HepG2 (cell line): ENCODE measurements around the gene HLA-DPA1. TPM values are rescaled to one million over a fixed set of nuclear protein-coding genes. Genes with fewer than 3 reads are reported as not detected.

Experiments
- ATAC-seq: fragments of 200-7000 bp; cut with Tn5 transposase; 3 replicates; pipeline ENCODE4 v1.9.1; 2020; ENCODE audit warnings: mild to moderate bottlenecking, moderate library complexity
- BruUV-seq: library from RNA; stranded (reverse); fragments of 400-500 nt; replicated peaks from 2 replicates; lab custom pipeline; 2021; lab: Mats Ljungman, UMichigan
- CTCF ChIA-PET: fragments of 300-600 bp; formaldehyde crosslinking; extraction: SDS; loops from one replicate; lab custom pipeline; 2021; ENCODE audit warnings: low total read pairs, inconsistent platforms, low intra/inter-chr PET ratio; lab: Yijun Ruan, JAX
- POLR2A ChIA-PET: fragments of 350-600 bp; sonication (Branson Sonifier 250); formaldehyde crosslinking; loops from one replicate; lab custom pipeline; 2020; ENCODE audit warnings: antibody characterized with exemption, inconsistent platforms; lab: Yijun Ruan, JAX
- DNase-seq: peaks from one replicate; pipeline ENCODE4 v3.0.0-alpha.2; 2015; ENCODE audit warnings: low spot score
- FAIRE-seq: peaks from 3 replicates; lab custom pipeline; 2011; peaks lifted over from hg19 to GRCh38; lab: Jason Lieb, UNC
- H2AFZ ChIP-seq: one replicate; pipeline ENCODE4 v1.6.1; 2011; ENCODE audit warnings: low read length, inconsistent platforms
- H3K27ac ChIP-seq: fragments of 300-600 bp; 3 replicates; pipeline ENCODE4 v1.8.0; 2011; ENCODE audit warnings: mixed run types, mild to moderate bottlenecking, mixed read lengths, low read length, inconsistent platforms; ENCODE audit not compliant: insufficient read depth; ENCODE audit errors: extremely low read length
- H3K27me3 ChIP-seq, 2 experiments: fragments of 200-600 bp in 1 of 2; 2 replicates in 1 of 2; 3 replicates in 1 of 2; pipeline versions ENCODE4 v1.6.0 to v1.8.0; 2011; ENCODE audit warnings: low read length in 2 of 2, mild to moderate bottlenecking in 2 of 2, moderate library complexity in 2 of 2, inconsistent platforms in 1 of 2; ENCODE audit not compliant: insufficient read depth in 2 of 2, control insufficient read depth in 1 of 2
- H3K36me3 ChIP-seq, 2 experiments: fragments of 200-600 bp in 1 of 2; replicated peaks in 1 of 2; 2 replicates in 1 of 2; 3 replicates in 1 of 2; pipeline versions ENCODE4 v1.5.1 to v1.8.0; 2011; ENCODE audit warnings: low read length in 2 of 2, inconsistent platforms in 1 of 2; ENCODE audit not compliant: insufficient read depth in 2 of 2, control insufficient read depth in 1 of 2
- H3K4me1 ChIP-seq: 2 replicates; pipeline ENCODE4 v1.5.1; 2012; ENCODE audit warnings: low read length, inconsistent platforms; ENCODE audit not compliant: insufficient read depth
- H3K4me2 ChIP-seq: 2 replicates; pipeline ENCODE4 v1.6.0; 2011; ENCODE audit warnings: low read depth, low read length, inconsistent platforms
- H3K4me3 ChIP-seq, 3 experiments: fragments of 200-600 bp in 1 of 3; sonication (generic), shearing (Covaris generic) in 1 of 3; replicated peaks in 1 of 3; 2 replicates each; pipeline ENCODE4 v1.5.1; 2011 to 2016; ENCODE audit warnings: low read length in 3 of 3, inconsistent platforms in 2 of 3, low read depth in 2 of 3, mild to moderate bottlenecking in 2 of 3, control low read depth in 1 of 3, mixed read lengths in 1 of 3; ENCODE audit not compliant: insufficient read depth in 1 of 3
- H3K79me2 ChIP-seq: one replicate; pipeline ENCODE4 v1.6.1; 2011; ENCODE audit warnings: low read length, inconsistent platforms; ENCODE audit not compliant: insufficient read depth
- H3K9ac ChIP-seq: 2 replicates; pipeline ENCODE4 v1.6.0; 2011; ENCODE audit warnings: mild to moderate bottlenecking, low read depth, low read length, inconsistent platforms; ENCODE audit not compliant: insufficient read depth
- H3K9me3 ChIP-seq: 2 replicates; pipeline ENCODE4 v1.5.1; 2012; ENCODE audit warnings: mild to moderate bottlenecking, low read length
- H4K20me1 ChIP-seq: 2 replicates; pipeline ENCODE4 v1.6.0; 2011; ENCODE audit warnings: inconsistent platforms, mild to moderate bottlenecking, low read length, moderate library complexity; ENCODE audit not compliant: insufficient read depth
- BCL6 ChIP-seq: IDR thresholded peaks from 2 replicates; pipeline ENCODE4 v1.6.1; 2016; ENCODE audit warnings: missing genetic modification reagents, missing compliant biosample characterization
- DR1 ChIP-seq: sonication (generic); formaldehyde crosslinking; IDR thresholded peaks from 2 replicates; pipeline ENCODE4 v1.8.0; 2021; ENCODE audit warnings: mild to moderate bottlenecking, missing genetic modification reagents, inconsistent platforms
- ELF1 ChIP-seq: sonication (generic); formaldehyde crosslinking; IDR thresholded peaks from 2 replicates; pipeline ENCODE4 v1.4.0; 2020; ENCODE audit warnings: missing genetic modification reagents
- KLF15 ChIP-seq: sonication (generic); formaldehyde crosslinking; IDR thresholded peaks from 2 replicates; pipeline ENCODE4 v1.8.1; 2023; ENCODE audit warnings: borderline replicate concordance, mild to moderate bottlenecking, inconsistent platforms, missing genetic modification reagents, mixed read lengths
- MLXIP ChIP-seq: sonication (generic); formaldehyde crosslinking; IDR thresholded peaks from 2 replicates; pipeline ENCODE4 v1.9.0; 2021; ENCODE audit warnings: missing genetic modification reagents, borderline replicate concordance
- NCOR1 ChIP-seq: fragments of 200-600 bp; sonication (generic); IDR thresholded peaks from 2 replicates; pipeline ENCODE4 v1.7.0; 2017; ENCODE audit warnings: antibody characterized with exemption, low read length, borderline replicate concordance
- TP53 ChIP-seq: sonication (generic); formaldehyde crosslinking; conservative IDR thresholded peaks from 2 replicates; pipeline ENCODE4 v1.4.0; 2020; ENCODE audit warnings: missing genetic modification reagents
- YEATS2 ChIP-seq: sonication (generic); formaldehyde crosslinking; IDR thresholded peaks from 2 replicates; pipeline ENCODE4 v1.4.0; 2020; ENCODE audit warnings: missing genetic modification reagents, borderline replicate concordance
- ZBTB26 ChIP-seq: IDR thresholded peaks from 2 replicates; pipeline ENCODE4 v1.6.1; 2016; ENCODE audit warnings: missing compliant biosample characterization, missing genetic modification reagents, borderline replicate concordance
- ZNF205 ChIP-seq: IDR thresholded peaks from 2 replicates; pipeline ENCODE4 v1.6.1; 2018; ENCODE audit warnings: missing biosample characterization, missing genetic modification reagents
- ZNF276 ChIP-seq: sonication (generic); formaldehyde crosslinking; IDR thresholded peaks from 2 replicates; pipeline ENCODE4 v1.4.0; 2020; ENCODE audit warnings: mild to moderate bottlenecking, low read depth, missing genetic modification reagents
- ZSCAN31 ChIP-seq: sonication (generic); formaldehyde crosslinking; IDR thresholded peaks from 2 replicates; pipeline ENCODE4 v1.5.0; 2020; ENCODE audit warnings: low read depth, mild to moderate bottlenecking, missing genetic modification reagents
- WGBS: methylation state at CpG from one replicate; pipeline ENCODE4 v1.1.6; 2017; ENCODE audit warnings: low lambda C conversion rate; 5-methylcytosine and 5-hydroxymethylcytosine counted together
- in situ Hi-C: cut with HindIII; loops from 2 replicates; pipeline ENCODE4 v1.10.0; 2017; ENCODE audit warnings: low pct_unique_long_range_greater_than_20kb; ENCODE audit not compliant: extremely low pct_ligation_motif_present
- intact Hi-C: fragments of 100-400 bp; cut with micrococcal nuclease; formaldehyde crosslinking; loops from one replicate; pipeline ENCODE4 v1.10.0; 2022; ENCODE audit not compliant: unreplicated experiment
- polyA plus RNA-seq, 8 experiments: library from polyadenylated mRNA; depleted of rRNA in 3 of 8; stranded (reverse) in 7 of 8; unstranded in 1 of 8; fragments of >200 nt; fragmentation: Illumina TruSeq in 4 of 8; extraction: Trizol in 4 of 8; gene quantifications; 2 replicates each; pipeline versions ENCODE4 v1.2.1 to v1.2.3, GENCODE V29; 2011 to 2016; ENCODE audit warnings: low read depth in 4 of 8, missing spikeins in 1 of 8, mixed read lengths in 1 of 8; ENCODE audit not compliant: insufficient read depth in 1 of 8
- total RNA-seq, 5 experiments: library from RNA; depleted of rRNA; stranded (reverse); fragments of >200 nt; fragmentation: Illumina TruSeq; extraction: Trizol; gene quantifications; 2 replicates each; pipeline ENCODE4 v1.2.3, GENCODE V29; 2016; ENCODE audit warnings: low read depth in 1 of 5
- TF ChIP-seq, protein P1 (sequence below): sonication (generic); formaldehyde crosslinking; IDR thresholded peaks from 2 replicates; pipeline ENCODE4 v1.8.1; 2023; ENCODE audit warnings: mild to moderate bottlenecking, missing genetic modification reagents
- TF ChIP-seq, protein P2 (sequence below): sonication (generic); formaldehyde crosslinking; IDR thresholded peaks from 2 replicates; pipeline ENCODE4 v1.8.1; 2023; ENCODE audit warnings: mild to moderate bottlenecking, missing genetic modification reagents, borderline replicate concordance
- TF ChIP-seq, protein P3 (sequence below): sonication (generic); formaldehyde crosslinking; IDR thresholded peaks from 2 replicates; pipeline ENCODE4 v1.8.1; 2022; ENCODE audit warnings: low read depth, mild to moderate bottlenecking, missing genetic modification reagents

Gene HLA-DPA1
- total and polyA plus RNA-seq, 2 of the 13 experiments (the other 11 are each of a cell fraction or from before 2014, with no cell fraction given) = not detected

GRCh38 chr6:33103776-33104175 is 30.3 kb upstream of the HLA-DPA1 start:
- Histone ChIP-seq H4K20me1 (no peaks in the 10 kb centered on the region), H3K27me3 (peaks cover 0 to 5% of the 10 kb centered on the region in 2 experiments; a peak in 2 of 5 replicates), H3K9ac (no peak overlapping the region), H3K4me3 (no peak overlapping the region), H3K79me2 (no peaks in the 10 kb centered on the region), H3K36me3 (no peaks in the 10 kb centered on the region), H3K4me1 (no peaks in the 10 kb centered on the region), H3K9me3 (peaks cover 22% of the 10 kb centered on the region), H2AFZ (no peak overlapping the region), H3K4me2 (no peak overlapping the region), H3K27ac (no peak overlapping the region)
- intact Hi-C loops = no loop called here
- WGBS = 3% methylated on average over 3 of the region's 3 CpGs
- FAIRE-seq (no peak), ATAC-seq (no peak), DNase-seq (no peak)
- in situ Hi-C loops = no loop called here
- BruUV-seq = no TSS peak
- POLR2A ChIA-PET = no interaction called here
- CTCF ChIA-PET = no interaction called here
- TF ChIP-seq, protein P1, sequence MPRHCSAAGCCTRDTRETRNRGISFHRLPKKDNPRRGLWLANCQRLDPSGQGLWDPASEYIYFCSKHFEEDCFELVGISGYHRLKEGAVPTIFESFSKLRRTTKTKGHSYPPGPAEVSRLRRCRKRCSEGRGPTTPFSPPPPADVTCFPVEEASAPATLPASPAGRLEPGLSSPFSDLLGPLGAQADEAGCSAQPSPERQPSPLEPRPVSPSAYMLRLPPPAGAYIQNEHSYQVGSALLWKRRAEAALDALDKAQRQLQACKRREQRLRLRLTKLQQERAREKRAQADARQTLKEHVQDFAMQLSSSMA (CRISPR knock-in tag) = no peak
- TF ChIP-seq NCOR1 = no peak
- TF ChIP-seq, protein P2, sequence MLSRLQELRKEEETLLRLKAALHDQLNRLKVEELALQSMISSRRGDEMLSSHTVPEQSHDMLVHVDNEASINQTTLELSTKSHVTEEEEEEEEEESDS (CRISPR knock-in tag) = no peak
- TF ChIP-seq YEATS2 (CRISPR knock-in tag) = no peak
- no peak for TF ChIP-seq KLF15 (CRISPR knock-in tag)
- TF ChIP-seq DR1 = no peak
- no peak for TF ChIP-seq MLXIP
- TF ChIP-seq TP53 (CRISPR knock-in tag) = no peak
- no peak for TF ChIP-seq ZNF276
- TF ChIP-seq BCL6 = no peak
- TF ChIP-seq ZNF205 (CRISPR knock-in tag) = no peak
- TF ChIP-seq ELF1 = no peak
- TF ChIP-seq ZBTB26 = no peak
- no peak for TF ChIP-seq ZSCAN31 (CRISPR knock-in tag)
- TF ChIP-seq, protein P3, sequence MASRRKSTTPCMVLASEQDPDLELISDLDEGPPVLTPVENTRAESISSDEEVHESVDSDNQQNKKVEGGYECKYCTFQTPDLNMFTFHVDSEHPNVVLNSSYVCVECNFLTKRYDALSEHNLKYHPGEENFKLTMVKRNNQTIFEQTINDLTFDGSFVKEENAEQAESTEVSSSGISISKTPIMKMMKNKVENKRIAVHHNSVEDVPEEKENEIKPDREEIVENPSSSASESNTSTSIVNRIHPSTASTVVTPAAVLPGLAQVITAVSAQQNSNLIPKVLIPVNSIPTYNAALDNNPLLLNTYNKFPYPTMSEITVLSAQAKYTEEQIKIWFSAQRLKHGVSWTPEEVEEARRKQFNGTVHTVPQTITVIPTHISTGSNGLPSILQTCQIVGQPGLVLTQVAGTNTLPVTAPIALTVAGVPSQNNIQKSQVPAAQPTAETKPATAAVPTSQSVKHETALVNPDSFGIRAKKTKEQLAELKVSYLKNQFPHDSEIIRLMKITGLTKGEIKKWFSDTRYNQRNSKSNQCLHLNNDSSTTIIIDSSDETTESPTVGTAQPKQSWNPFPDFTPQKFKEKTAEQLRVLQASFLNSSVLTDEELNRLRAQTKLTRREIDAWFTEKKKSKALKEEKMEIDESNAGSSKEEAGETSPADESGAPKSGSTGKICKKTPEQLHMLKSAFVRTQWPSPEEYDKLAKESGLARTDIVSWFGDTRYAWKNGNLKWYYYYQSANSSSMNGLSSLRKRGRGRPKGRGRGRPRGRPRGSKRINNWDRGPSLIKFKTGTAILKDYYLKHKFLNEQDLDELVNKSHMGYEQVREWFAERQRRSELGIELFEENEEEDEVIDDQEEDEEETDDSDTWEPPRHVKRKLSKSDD (CRISPR knock-in tag) = no peak
